NCI-H1694 treated with DMSO at 0.1 percent for 48 hours (cell line): Measurements from ENCODE around the gene BFSP1.

ENCODE experiments used
- DNase-seq: peaks from one replicate; lab custom pipeline; 2025; lab: John Stamatoyannopoulos, UW

BFSP1 gene

GRCh38 chr20:17520583-17520982, 10.6 kb downstream of the BFSP1 start:
- DNase-seq, result no peak

GRCh38 chr20:17519606-17520285, 11.4 kb downstream of the BFSP1 start:
- no peak for DNase-seq

GRCh38 chr20:17518339-17519052, 12.7 kb downstream of the BFSP1 start:
- DNase-seq, result no peak

GRCh38 chr20:17515053-17515452, 16.1 kb downstream of the BFSP1 start:
- no peak for DNase-seq

- DNase-seq, result no peak
These were observed 17.2 kb downstream of the BFSP1 start for GRCh38 chr20:17513939-17514338.

- DNase-seq, result no peak
These were observed 19.8 kb downstream of the BFSP1 start for GRCh38 chr20:17511401-17511800.

GRCh38 chr20:17510548-17510947, 20.6 kb downstream of the BFSP1 start:
- DNase-seq, result no peak

- DNase-seq, result no peak
These were observed 22.4 kb downstream of the BFSP1 start for GRCh38 chr20:17508756-17509155.

GRCh38 chr20:17507531-17507930, 23.6 kb downstream of the BFSP1 start:
- no peak for DNase-seq

GRCh38 chr20:17507032-17507431, 24.1 kb downstream of the BFSP1 start:
- no peak for DNase-seq

- DNase-seq, result no peak
These were observed 25.3 kb downstream of the BFSP1 start for GRCh38 chr20:17505636-17506517.

- peak; percentile 43 for DNase-seq
These were observed 26.1 kb downstream of the BFSP1 start for GRCh38 chr20:17504898-17505635.

- no peak for DNase-seq
These were observed 26.9 kb downstream of the BFSP1 start for GRCh38 chr20:17504066-17504897.

GRCh38 chr20:17503301-17504065, 27.7 kb downstream of the BFSP1 start:
- no peak for DNase-seq

- DNase-seq, result no peak
These were observed 29.1 kb downstream of the BFSP1 start for GRCh38 chr20:17502105-17502504.

GRCh38 chr20:17501701-17502100, 29.5 kb downstream of the BFSP1 start:
- no peak for DNase-seq

- DNase-seq, result no peak
These were observed 30.4 kb downstream of the BFSP1 start for GRCh38 chr20:17500826-17501225.

GRCh38 chr20:17500271-17500670, 30.9 kb downstream of the BFSP1 start:
- no peak for DNase-seq

GRCh38 chr20:17499041-17499440, 32.1 kb downstream of the BFSP1 start:
- no peak for DNase-seq

- no peak for DNase-seq
These were observed 32.5 kb downstream of the BFSP1 start for GRCh38 chr20:17498641-17499040.
